Activated CD8-positive, alpha-beta T cell treated with anti-CD3 and anti-CD28 coated beads, Interleukin-2, amount 10 ng/mL, durations not matched to agents 7 days and 5 days (primary cell): ENCODE measurements around the gene NKD2. TPM values are rescaled to one million over a fixed set of nuclear protein-coding genes. Genes with fewer than 3 reads are reported as not detected.
"Not testable (repeated sequence)": the region's sequence is repeated elsewhere in the genome, so short reads cannot be mapped to it uniquely, and the experiment has no call there.

Experiments
- ATAC-seq: fragments of 150-1000 bp; cut with Tn5 transposase; one replicate; pipeline ENCODE4 v1.10.0; 2021; ENCODE audit warnings: moderate library complexity
- CTCF ChIA-PET: fragments of 350-600 bp; sonication (Branson Sonifier 250); formaldehyde crosslinking; loops from one replicate; lab custom pipeline; 2021; ENCODE audit warnings: antibody characterized with exemption; lab: Charles Lee
- POLR2A ChIA-PET: fragments of 350-600 bp; sonication (Branson Sonifier 250); formaldehyde crosslinking; loops from one replicate; lab custom pipeline; 2021; ENCODE audit warnings: antibody characterized with exemption; lab: Charles Lee
- DNase-seq: peaks from one replicate; pipeline ENCODE4 v3.0.0-alpha.2; 2020
- H3K27ac Mint-ChIP-seq: one replicate; pipeline ENCODE4 v1.8.0; 2021; ENCODE audit warnings: mild to moderate bottlenecking, mixed read lengths
- H3K27me3 Mint-ChIP-seq: one replicate; pipeline ENCODE4 v1.8.0; 2021; ENCODE audit warnings: low read depth, mixed read lengths
- H3K36me3 Mint-ChIP-seq: one replicate; pipeline ENCODE4 v1.8.0; 2021; ENCODE audit warnings: low read depth, mixed read lengths
- H3K4me1 Mint-ChIP-seq: one replicate; pipeline ENCODE4 v1.8.0; 2021; ENCODE audit warnings: low read depth, mixed read lengths
- H3K4me3 Mint-ChIP-seq: one replicate; pipeline ENCODE4 v1.8.0; 2021; ENCODE audit warnings: mild to moderate bottlenecking, mixed read lengths
- H3K9me3 Mint-ChIP-seq: one replicate; pipeline ENCODE4 v1.8.0; 2022; ENCODE audit warnings: mixed read lengths; ENCODE audit not compliant: insufficient read depth
- total RNA-seq, 2 experiments: library from RNA; stranded (reverse); gene quantifications; one replicate each; pipeline ENCODE4 v1.2.3, GENCODE V29; 2021

Gene NKD2
- total RNA-seq, 2 experiments from 2014 or later: 1.3 to 3.2 TPM

DNA sequence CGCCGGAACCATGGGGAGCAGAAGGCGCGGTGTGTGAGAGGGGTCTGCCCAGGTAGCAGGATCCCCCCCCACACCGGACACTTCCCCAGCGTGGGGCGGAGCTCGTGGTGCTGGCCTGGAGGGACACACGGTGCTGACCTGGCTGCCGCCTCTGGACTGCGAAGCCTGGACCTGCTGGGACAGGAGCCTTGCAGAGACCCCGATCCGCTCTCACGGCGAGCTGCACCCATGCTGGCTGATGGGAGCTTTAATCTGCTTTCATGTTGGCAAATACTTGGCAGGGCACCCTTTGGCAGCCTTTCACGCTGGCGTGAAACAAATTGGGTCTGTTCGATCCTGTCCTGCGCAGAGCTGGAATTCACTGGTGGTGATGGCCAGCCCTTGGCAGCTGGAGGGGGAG lies 7.4 kb downstream of the NKD2 start:
- H3K36me3 Mint-ChIP-seq: no peaks in the 10 kb centered on the region
- no peaks in the 10 kb centered on the region for H3K27me3 Mint-ChIP-seq
- ATAC-seq (no peak), DNase-seq (no peak)
- ChIA-PET CTCF (interaction anchor here (1.2 to 1.8 kb wide), 2 partner anchors 9 to 92 kb away, joined by 5 to 9 read pairs; no protein-coding TSS in a partner anchor), POLR2A (no interaction called here)
- H3K4me1 Mint-ChIP-seq: peaks cover 2% of the 10 kb centered on the region
- H3K4me3 Mint-ChIP-seq: no peak overlapping the region
- H3K27ac Mint-ChIP-seq: no peak overlapping the region
- no peaks in the 10 kb centered on the region for H3K9me3 Mint-ChIP-seq

DNA sequence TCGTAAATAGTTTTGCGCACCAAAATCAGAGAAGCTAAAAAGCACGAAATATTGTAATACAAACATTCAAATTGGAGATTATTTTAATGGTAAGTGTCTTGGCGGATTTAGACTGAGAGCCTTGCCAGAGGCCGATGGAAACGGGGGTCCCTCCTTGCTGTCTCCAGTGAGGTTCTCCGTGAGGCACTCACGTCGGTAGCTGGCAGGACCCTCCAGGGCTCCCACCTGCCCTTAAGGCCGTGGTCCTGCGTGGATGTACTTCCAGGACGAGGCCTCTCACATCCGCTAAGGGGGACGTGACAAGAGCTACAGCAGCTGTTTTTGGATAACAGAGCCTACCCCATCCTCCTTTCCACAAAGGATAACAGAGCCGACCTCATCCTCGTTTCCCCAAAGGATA lies 7.9 kb downstream of the NKD2 start:
- no peak for DNase-seq
- ChIA-PET CTCF (interaction anchor here (1.2 to 1.8 kb wide), 2 partner anchors 9 to 93 kb away, joined by 5 to 9 read pairs; no protein-coding TSS in a partner anchor), POLR2A (no interaction called here)
- ATAC-seq: no peak
- Mint-ChIP-seq H3K27me3 (no peaks in the 10 kb centered on the region), H3K4me3 (no peak overlapping the region), H3K36me3 (no peaks in the 10 kb centered on the region), H3K4me1 (no peaks in the 10 kb centered on the region), H3K27ac (no peak overlapping the region), H3K9me3 (no peaks in the 10 kb centered on the region)

DNA sequence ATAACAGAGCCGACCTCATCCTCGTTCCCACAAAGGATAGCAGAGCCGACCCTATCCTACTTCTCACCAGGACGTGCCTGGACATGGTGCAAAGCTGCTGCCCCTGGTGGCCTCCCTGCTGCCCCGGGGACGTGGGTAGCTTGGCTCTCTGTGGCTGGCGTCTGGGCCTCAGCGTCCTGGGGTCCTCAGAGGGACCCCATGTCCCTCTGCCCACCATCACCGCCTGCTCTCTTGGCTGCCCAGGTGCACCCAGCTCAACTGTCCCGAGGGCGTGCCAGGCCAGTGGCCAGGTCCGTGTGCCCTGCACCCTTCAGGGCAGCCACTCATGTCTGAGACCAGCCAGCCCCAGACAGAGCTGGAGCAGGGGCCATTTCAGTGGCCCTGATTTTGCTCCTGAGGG lies 8.5 kb downstream of the NKD2 start:
- Mint-ChIP-seq H3K27ac (no peak overlapping the region), H3K4me3 (no peak overlapping the region), H3K4me1 (no peaks in the 10 kb centered on the region), H3K36me3 (no peaks in the 10 kb centered on the region), H3K9me3 (no peaks in the 10 kb centered on the region), H3K27me3 (no peaks in the 10 kb centered on the region)
- CTCF ChIA-PET: interaction anchor here (1.2 to 1.8 kb wide), 2 partner anchors 10 to 93 kb away, joined by 5 to 9 read pairs; no protein-coding TSS in a partner anchor
- POLR2A ChIA-PET: no interaction called here
- DNase-seq (no peak), ATAC-seq (no peak)

DNA sequence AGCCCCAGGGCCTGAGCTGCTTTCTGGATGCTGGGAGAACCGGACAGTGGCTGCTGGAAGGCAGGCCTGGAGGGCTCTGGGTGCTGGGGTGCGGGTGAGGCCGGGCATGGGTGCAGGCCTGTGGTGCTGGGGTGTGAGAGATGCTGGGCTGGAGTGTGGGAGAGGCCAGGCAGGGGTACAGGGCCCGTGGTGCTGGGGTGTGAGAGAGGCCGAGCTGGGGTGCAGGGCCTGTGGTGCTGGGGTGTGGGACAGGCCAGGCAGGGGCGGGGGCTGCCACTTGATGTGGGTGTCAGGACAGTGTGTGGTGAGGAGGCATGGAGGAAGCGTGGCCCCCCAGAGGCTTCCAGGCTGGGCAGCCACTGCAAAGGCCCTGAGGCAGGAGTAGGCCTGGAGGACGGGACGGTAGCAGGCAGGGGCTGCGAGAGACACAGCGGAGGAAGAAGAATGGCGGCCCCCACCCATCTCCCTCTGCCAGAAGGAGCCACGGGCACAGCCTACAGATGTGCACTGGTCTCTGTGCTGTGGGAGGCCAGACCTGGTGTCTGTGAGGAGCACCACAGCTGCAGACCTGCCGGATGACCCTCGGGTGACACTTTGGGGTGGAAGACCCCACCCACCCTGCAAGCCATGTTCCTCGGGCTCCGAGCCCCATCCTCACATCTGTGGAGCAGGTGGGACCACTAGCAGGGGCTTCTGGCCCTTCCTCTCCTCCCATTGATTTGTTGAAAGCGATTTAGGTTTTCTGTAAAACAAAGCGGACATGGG lies 9.3 kb downstream of the NKD2 start:
- Mint-ChIP-seq H3K27ac (no peak overlapping the region), H3K4me1 (no peaks in the 10 kb centered on the region), H3K4me3 (no peak overlapping the region), H3K9me3 (no peaks in the 10 kb centered on the region), H3K36me3 (no peaks in the 10 kb centered on the region), H3K27me3 (no peaks in the 10 kb centered on the region)
- ATAC-seq: no peak
- DNase-seq: no peak
- ChIA-PET CTCF (no interaction called here), POLR2A (no interaction called here)

DNA sequence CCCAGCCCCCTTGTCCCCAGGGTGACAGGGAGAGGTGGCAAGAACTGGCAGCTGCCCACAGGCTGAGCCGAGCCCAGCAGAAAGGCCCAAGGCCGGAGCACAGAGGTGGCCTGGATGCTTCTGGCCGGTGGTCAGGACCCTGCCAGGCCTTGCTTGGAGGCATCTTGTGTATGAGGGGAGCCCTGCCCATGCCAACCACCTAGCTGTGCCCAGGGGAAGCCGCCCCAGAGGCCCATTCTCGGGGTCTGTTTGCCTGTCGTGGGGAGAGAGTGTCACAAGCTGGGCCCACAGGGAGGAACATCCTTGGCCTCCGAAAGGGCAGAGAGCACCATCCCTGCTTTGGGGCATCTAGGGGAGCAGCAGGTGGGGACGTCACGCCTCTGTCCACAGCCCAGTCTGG lies 10.0 kb downstream of the NKD2 start:
- ATAC-seq: no peak
- CTCF ChIA-PET: no interaction called here
- H3K4me1 Mint-ChIP-seq: no peaks in the 10 kb centered on the region
- no peak overlapping the region for H3K27ac Mint-ChIP-seq
- POLR2A ChIA-PET: no interaction called here
- H3K36me3 Mint-ChIP-seq: no peaks in the 10 kb centered on the region
- no peak for DNase-seq
- H3K9me3 Mint-ChIP-seq: no peaks in the 10 kb centered on the region
- no peak overlapping the region for H3K4me3 Mint-ChIP-seq
- H3K27me3 Mint-ChIP-seq: no peaks in the 10 kb centered on the region

DNA sequence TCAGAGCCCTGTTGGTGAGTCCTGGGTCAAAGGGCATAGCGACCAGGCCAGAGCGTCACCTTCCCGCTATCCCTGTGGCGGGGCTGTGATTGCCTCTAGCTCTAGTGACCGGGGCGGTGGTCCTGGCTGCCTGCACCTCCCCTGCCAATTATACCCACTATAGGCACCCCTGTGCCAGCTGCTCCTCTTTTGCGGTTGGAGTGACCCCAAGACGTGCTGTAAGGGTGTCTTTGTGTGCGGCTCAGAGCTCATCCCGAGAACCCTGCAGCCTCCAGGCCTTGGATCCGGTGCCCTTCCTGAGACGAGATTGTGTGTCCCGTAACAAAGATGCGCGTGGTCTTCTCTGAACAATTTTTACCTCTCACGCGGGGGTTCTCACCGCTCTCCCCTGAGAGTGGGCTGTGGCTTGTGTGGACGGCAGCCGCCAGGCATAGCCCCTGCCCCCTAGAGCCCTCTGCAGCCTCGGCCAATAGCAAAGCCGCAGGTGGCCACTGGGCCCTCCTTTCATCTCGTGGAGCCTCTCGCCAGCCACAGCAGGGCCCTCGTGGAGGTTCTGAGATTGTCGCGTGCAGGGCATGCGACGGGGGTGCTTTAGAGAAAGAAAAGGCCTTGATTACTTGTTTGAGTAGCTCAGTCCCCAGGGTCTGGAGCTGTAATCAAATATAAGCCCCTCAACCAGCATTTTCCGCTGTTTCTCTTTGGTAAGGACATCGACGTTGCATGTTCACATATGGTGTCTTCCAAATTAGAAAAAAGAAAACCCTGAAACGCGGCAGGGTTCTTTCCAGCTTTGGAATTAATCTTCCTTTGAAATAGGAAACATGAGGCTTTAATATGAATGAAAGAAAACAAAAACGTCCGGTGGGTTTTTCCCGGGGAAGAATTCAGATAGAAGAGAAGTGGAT lies 10.7 kb downstream of the NKD2 start:
- no peak overlapping the region for H3K4me3 Mint-ChIP-seq
- no peaks in the 10 kb centered on the region for H3K9me3 Mint-ChIP-seq
- no peaks in the 10 kb centered on the region for H3K4me1 Mint-ChIP-seq
- CTCF ChIA-PET: interaction anchor here (0.9 kb wide), 1 partner anchor 95 kb away, joined by 3 read pairs; no protein-coding TSS in a partner anchor
- DNase-seq (no peak), ATAC-seq (no peak)
- no peaks in the 10 kb centered on the region for H3K27me3 Mint-ChIP-seq
- POLR2A ChIA-PET: no interaction called here
- no peak overlapping the region for H3K27ac Mint-ChIP-seq
- no peaks in the 10 kb centered on the region for H3K36me3 Mint-ChIP-seq

DNA sequence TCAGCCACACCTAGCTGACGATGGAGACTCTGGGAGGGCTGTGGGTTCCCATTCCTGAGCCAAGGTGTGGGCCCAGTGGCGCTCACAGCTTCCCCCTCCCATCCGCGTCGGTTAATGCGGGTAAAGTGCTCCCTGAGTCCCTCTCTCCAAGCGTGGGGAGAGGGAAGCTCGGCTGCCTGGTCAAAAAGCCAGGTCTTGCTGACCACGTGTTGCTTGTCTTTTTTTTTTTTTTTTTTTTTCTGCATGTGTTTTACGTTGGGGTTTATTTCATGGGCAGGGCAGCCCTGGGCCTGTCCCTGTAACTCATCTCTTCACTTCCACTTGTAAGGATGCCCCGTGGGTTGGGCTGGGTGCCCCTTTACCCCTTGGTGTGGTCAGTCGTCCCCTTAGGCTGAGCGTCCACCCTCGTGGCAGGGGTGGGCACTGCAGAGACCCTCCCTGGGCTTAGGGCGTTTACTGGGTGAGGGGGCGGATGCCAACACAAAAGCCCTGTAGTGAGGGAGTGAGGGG lies 11.9 kb downstream of the NKD2 start:
- DNase-seq (no peak), ATAC-seq (no peak)
- H3K4me3 Mint-ChIP-seq: no peak overlapping the region
- H3K36me3 Mint-ChIP-seq: no peaks in the 10 kb centered on the region
- no peaks in the 10 kb centered on the region for H3K9me3 Mint-ChIP-seq
- POLR2A ChIA-PET: no interaction called here
- H3K27ac Mint-ChIP-seq: no peak overlapping the region
- H3K4me1 Mint-ChIP-seq: no peaks in the 10 kb centered on the region
- CTCF ChIA-PET: interaction anchor here (0.8 kb wide), 1 partner anchor 97 kb away, joined by 3 read pairs; no protein-coding TSS in a partner anchor
- no peaks in the 10 kb centered on the region for H3K27me3 Mint-ChIP-seq

DNA sequence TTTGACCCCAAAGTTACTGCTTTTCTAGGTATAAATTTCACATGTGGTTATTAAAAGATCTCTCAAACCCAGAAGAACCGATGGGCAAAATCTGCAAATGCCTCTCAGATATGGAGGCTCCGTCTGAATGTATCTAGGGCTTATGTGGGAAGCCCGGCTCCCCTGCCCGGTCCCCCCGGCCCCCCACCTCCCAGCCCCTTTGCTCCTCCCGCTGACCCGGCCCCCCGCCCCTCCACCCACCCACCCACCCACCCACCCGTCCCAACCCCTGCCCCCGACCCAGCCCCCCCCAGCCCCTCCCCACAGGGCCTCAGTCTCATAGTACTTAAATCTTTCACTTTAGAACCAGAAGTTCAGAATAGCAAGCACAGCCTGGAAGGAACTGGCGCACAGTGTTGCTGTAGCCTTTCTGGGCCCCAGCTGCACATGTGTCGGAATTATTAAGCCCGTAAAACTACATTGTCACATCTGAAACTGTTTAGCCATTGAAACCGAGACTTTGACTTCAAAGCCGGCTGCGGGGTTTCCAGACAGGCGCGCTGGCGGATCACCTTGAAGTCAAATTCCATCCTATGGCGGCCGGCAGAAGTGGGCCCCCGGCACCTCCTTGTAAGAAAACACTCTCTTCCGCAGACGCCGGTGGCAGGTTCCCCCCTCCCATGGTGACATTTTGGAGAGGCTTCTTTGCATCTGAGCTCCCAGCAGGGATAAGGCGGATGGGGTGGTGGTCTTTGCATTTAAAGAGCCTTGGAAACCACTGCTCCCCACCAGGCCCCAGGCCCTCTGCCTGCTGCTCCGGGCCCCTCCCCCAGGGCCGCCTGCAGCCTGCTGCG lies 12.8 kb downstream of the NKD2 start:
- Mint-ChIP-seq H3K9me3 (no peaks in the 10 kb centered on the region), H3K36me3 (no peaks in the 10 kb centered on the region), H3K4me1 (no peaks in the 10 kb centered on the region), H3K4me3 (no peak overlapping the region), H3K27ac (no peak overlapping the region), H3K27me3 (no peaks in the 10 kb centered on the region)
- ATAC-seq (no peak), DNase-seq (no peak)
- ChIA-PET POLR2A (no interaction called here), CTCF (no interaction called here)

DNA sequence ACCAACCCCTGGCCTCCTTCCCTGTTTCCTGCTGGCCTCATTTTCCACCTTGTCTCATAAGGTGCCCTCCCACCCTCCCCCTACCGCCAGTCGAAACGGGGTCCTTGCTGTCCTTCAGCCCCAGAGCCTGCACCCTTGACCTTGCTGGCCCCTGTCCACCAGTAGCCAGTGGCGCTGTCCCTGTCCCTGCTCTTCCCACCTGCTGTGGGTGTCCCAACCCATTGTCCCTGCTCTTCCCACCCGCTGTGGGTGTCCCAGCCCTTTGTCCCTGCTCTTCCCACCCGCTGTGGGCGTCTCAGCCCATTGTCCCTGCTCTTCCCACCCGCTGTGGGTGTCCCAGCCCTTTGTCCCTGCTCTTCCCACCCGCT lies 13.4 kb downstream of the NKD2 start:
- H3K27ac Mint-ChIP-seq, H3K36me3 Mint-ChIP-seq, POLR2A ChIA-PET, H3K9me3 Mint-ChIP-seq, H3K4me1 Mint-ChIP-seq, H3K27me3 Mint-ChIP-seq, ATAC-seq, H3K4me3 Mint-ChIP-seq, CTCF ChIA-PET, DNase-seq: not testable (repeated sequence)

DNA sequence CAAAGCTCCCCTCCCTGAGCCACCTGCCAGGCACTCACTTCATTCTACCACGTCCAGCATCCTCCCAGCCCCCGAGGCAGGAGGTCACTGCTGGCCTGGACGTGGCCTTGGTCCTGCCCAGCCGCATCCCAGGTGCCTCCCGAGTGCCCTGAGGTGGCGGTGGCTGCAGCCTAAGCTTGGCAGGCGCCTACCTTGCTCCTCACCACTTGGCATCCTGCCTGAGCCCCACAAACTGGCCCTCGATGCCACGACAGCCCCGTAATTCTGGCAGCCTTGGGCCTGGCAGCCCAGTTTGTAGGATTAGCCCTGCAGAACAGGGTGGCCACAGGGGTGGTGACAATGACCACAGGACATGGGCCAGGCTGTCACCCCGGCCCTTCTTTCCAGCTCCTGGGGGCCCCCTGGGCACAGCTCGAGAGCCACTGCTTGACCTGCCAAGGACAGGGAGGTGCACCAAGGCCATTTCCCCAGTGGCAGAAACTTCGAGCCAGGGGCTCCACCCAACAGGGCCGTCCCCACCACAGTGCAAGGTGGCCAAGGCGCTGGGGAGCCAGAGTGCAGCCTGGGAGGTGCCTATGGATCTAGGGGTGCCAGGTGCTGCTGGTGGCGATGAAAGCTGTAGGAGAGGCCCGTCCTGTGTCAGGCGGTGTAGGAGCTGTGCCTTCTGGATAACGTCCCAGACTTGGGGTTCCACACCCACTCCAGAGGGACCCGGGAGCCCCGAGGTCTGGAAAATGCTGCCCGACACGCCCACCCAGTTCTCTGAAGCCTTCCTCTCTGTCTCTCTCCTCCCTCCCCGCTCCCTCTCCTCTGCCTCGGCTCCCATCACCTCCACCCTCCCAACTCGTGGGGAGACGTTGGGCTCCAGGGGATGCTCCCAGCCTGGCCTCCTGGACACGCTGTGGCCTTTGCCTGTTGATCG lies 18.4 kb downstream of the NKD2 start:
- CTCF ChIA-PET: no interaction called here
- Mint-ChIP-seq H3K36me3 (no peaks in the 10 kb centered on the region), H3K4me3 (no peak overlapping the region)

More for the DNA sequence above, 18.4 kb downstream of the NKD2 start:
- H3K9me3 Mint-ChIP-seq: no peaks in the 10 kb centered on the region
- DNase-seq (no peak), ATAC-seq (no peak)
- POLR2A ChIA-PET: no interaction called here
- H3K27ac Mint-ChIP-seq: no peak overlapping the region
- no peaks in the 10 kb centered on the region for H3K27me3 Mint-ChIP-seq
- no peaks in the 10 kb centered on the region for H3K4me1 Mint-ChIP-seq
